ENCODE data around the gene MARCHF3. TPM values are rescaled to one million over a fixed set of nuclear protein-coding genes. Genes with fewer than 3 reads are reported as not detected.

MARCHF3 gene
- total RNA-seq, 1 experiment from 2014 or later, result 15.9 TPM

DNA sequence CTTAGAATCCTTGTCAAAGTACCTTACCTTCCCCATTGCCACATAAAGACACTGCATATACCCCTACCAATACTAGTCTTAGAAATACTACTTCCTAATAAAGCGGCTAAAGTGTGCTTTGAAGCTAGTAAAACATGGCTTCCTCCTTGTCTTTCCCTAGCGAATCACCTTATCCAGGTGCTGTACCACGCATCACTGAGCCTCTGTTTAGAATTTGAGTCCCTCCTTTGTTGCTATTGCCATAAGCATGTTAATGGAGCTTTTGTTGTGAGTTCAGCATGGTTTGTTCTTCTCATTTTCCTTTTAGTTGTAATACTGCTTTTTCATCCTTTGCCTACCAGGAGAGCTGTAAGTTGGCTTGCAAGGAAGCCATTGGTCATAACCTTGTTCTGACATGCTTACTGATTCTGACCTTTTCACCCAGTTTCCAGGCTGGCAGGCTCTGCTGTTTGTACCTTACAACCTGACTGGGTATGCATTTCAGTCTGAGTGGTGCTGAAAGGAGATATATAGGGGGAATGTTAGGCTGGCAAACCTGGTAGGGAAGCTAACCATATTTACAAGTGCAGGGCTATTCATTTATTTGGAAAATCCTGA is 203.6 kb downstream of the MARCHF3 start:
- peaks cover 37% of the 10 kb centered on the region for H3K36me3 ChIP-seq (replicated peaks; ENCODE audit: control insufficient read depth, insufficient read depth, low read length)
- DNase-seq, result no peak
- no peaks in the 10 kb centered on the region for H3K27me3 ChIP-seq (ENCODE audit: control insufficient read depth, insufficient read depth, low read length)
- H3K4me3 ChIP-seq (ENCODE audit: insufficient read depth, low read depth, low read length), result no peak overlapping the region

GRCh38 chr5:126819253-126819652 is 211.1 kb downstream of the MARCHF3 start:
- Histone ChIP-seq H3K36me3 (replicated peaks; ENCODE audit: control insufficient read depth, insufficient read depth, low read length) (peaks cover 12% of the 10 kb centered on the region), H3K27me3 (ENCODE audit: control insufficient read depth, insufficient read depth, low read length) (no peaks in the 10 kb centered on the region), H3K4me3 (ENCODE audit: insufficient read depth, low read depth, low read length) (no peak overlapping the region)
- no peak for DNase-seq

DNA sequence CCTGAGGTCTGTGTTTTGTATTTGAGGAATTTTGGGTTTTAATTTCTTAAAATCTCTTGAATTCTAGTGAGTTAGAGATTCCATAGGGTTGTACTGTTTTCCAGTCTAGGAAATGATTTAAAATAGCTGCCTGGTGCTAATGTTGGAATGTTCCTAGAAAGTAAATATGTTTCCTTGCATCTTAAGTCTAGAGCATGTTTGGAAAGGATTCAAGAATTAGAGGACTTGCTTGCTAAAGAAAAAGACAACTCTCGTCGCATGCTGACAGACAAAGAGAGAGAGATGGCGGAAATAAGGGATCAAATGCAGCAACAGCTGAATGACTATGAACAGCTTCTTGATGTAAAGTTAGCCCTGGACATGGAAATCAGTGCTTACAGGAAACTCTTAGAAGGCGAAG is 211.6 kb downstream of the MARCHF3 start:
- Histone ChIP-seq H3K27me3 (ENCODE audit: control insufficient read depth, insufficient read depth, low read length) (no peaks in the 10 kb centered on the region), H3K4me3 (ENCODE audit: insufficient read depth, low read depth, low read length) (no peak overlapping the region), H3K36me3 (replicated peaks; ENCODE audit: control insufficient read depth, insufficient read depth, low read length) (peaks cover 13% of the 10 kb centered on the region)
- no peak for DNase-seq

Other genes with a start within 250 kb of the MARCHF3 start
- gene C5orf63, start 42.9 kb upstream of the MARCHF3 start, total RNA-seq (2014; rRNA removed; shearing (Covaris generic)), result 0.37 and 0.90 TPM in 2 replicates